ENCODE results near the gene SYAP1.
"Not testable (repeated sequence)": the region's sequence is repeated elsewhere in the genome, so short reads cannot be mapped to it uniquely, and the experiment has no call there.

The SYAP1 gene

GRCh38 chrX:16726347-16726988 is 7.1 kb downstream of the SYAP1 start:
- DNase-seq = not testable (repeated sequence)

DNA sequence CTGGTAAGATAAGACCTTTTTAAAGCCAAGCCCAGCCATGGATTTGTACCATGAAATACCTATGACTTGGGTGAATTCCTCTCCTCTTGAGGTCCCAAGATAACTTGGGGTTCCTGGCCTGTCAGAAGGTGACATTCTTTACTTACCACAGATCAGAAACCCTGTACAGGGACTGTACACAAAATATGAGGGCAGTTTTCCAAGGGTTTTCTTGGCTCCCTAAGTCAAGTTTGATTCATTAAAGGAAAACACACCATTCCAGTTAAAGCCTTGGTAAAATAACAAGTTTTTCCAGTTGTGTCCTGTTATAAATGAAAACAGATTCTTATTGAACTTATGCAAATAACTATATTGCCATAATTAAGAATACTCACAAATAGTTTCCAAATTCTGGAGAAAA is 8.2 kb downstream of the SYAP1 start:
- DNase-seq = no peak

GRCh38 chrX:16730450-16730849 is 11.0 kb downstream of the SYAP1 start:
- no peak for DNase-seq

DNA sequence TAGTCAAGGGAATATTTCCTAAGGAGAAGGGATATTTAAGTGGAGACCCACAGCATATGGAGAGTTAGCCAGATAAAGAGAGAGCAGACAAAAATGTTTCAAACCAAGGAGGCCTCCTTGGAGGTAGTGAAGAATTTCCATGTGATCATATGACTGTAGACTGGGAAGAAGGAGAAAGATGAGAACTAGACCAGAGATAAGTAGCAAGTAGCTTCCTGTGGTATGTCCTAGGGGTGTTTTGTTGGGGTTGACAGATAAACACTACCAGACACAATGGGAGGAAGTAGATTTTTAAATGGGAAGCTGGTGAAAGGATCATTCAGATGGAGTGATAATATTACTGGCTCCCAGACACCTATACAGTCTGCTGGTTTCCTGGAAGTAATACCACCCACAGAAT is 13.6 kb downstream of the SYAP1 start:
- no peak for DNase-seq

DNA sequence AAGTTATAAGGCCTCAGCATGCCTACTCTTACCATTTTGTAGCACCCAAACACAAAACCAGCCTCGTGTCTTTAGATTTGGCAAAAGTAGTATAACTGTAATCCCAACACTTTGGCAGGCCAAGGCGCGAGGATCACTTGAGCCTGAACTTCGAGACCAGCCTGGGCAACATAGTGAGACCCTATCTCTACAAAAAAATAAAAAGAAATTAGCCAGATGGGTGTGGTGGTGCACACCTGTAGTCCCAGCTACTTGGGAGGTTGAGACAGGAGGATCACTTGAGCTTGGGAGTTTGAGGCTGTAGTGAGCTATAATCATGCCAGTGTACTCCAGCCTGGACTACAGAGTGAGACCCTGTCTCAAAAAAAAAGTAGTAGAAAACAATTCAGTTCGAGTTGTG is 17.6 kb downstream of the SYAP1 start:
- no peak for DNase-seq

- no peak for DNase-seq
These were observed 20.2 kb downstream of the SYAP1 start for GRCh38 chrX:16739574-16739973.

DNA sequence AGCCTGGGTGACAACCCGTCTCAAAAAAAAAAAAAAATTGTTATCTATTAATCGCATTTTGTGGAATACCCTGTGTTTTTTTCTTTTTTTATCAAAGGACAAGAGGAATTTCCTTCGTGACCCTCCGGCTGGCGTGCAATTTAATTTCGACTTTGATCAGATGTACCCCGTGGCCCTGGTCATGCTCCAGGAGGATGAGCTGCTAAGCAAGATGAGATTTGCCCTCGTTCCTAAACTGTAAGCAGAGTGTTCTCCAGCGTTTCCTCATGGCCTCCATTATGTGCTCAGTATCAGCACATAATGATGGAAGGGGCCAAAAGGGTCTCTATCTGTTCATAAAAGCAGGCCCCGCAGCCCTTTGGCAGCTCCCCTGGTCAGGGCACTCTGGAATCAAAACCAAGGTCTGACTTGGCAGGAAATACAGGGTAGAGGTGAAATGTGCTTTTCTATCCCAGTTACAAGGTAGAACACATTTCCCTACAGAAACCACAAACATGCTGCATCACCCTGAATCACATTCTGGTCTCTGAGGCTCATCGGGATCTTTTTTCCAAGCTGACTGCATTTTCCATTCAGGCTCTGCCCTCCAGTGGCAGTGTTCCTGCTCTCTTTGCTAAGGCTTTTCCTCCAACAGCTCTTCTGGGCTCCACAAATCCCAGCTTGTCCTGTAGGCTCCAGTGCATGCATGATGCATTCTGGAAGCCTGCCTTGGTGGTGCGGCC is 24.4 kb downstream of the SYAP1 start:
- DNase-seq = no peak

- DNase-seq = no peak
These were observed 25.7 kb downstream of the SYAP1 start for GRCh38 chrX:16745102-16745501.

- DNase-seq = no peak
These were observed 26.2 kb downstream of the SYAP1 start for GRCh38 chrX:16745659-16746058.

DNA sequence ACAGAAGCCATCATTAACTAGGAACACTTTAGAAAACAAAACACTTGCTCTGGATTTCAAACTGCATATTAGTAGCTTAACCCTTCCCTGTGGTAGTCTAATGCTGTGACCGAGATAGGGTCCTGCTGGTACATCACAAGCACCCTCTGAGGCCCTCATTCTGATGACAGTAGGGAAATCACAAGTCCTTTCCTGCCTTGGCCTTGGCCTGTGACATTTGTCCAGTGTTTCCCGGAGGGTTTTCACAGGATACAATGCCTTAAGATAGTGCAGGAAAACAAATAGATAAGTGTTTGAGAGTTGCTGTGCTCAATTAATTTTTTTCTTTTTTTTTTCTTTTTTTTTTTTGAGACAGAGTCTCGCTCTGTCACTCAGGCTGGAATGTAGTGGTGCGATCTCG is 29.0 kb downstream of the SYAP1 start:
- no peak for DNase-seq

DNA sequence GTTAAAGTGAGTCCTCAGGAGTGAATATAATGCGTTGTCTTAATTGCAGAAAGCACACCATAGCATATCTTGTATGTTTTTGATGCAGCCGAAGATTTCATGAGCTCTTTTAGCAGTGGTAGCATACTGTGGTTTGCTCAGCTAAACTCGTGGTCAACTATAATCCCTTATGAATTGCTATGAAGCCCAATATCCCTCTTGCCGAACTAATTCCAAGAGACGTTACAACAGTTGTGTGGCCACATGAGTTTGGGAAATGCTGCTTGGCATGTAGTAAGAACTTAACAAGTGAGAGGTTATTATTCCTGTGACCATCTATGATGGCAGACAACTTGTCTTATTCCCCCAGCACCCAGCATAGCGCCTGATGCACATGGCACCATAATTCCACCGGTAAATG is 30.7 kb downstream of the SYAP1 start:
- no peak for DNase-seq

GRCh38 chrX:16754019-16754418 is 34.6 kb downstream of the SYAP1 start:
- DNase-seq = no peak

DNA sequence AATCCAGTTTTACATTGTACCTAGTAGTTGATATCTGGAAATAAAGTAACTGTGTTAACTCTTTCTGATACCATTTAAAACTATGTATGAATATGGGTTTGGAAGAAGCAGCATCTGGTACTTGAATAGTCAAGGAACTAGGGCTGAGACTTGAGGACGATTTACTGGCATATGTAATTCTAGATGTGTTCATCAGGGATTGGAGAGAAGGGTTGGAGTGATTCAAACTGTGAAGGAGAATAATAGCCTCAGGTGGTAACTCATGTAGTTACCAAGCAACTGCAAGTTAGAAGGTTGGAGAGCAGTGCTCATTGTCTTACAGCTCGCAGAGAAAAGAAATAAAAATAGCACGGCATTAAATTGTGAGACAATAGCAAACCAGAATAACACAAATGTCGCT is 37.3 kb downstream of the SYAP1 start:
- DNase-seq = no peak

- not testable (repeated sequence) for DNase-seq
These were observed 42.1 kb downstream of the SYAP1 start for GRCh38 chrX:16761500-16761899.

GRCh38 chrX:16762579-16762978 is 43.2 kb downstream of the SYAP1 start:
- no peak for DNase-seq

DNA sequence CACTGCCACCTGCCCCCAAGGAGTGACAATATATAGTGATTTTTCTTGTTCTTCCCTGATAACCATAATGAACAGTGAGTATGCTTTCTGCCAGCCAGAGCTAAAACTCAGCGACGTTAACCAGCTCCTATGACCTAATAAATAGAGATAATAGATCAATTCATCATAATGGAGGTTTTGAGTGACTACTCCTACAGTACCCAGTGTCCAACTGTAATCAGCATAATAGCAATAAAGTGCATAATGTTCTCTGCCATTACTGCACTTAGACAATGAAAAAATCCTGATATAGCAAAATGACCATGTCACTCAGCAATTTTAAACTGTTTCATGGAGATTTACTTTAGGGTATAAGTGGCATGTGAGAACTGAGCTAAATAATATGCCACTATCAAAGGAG is 46.2 kb downstream of the SYAP1 start:
- DNase-seq = no peak

- no peak for DNase-seq
These were observed 51.6 kb downstream of the SYAP1 start for GRCh38 chrX:16770970-16771482.

DNA sequence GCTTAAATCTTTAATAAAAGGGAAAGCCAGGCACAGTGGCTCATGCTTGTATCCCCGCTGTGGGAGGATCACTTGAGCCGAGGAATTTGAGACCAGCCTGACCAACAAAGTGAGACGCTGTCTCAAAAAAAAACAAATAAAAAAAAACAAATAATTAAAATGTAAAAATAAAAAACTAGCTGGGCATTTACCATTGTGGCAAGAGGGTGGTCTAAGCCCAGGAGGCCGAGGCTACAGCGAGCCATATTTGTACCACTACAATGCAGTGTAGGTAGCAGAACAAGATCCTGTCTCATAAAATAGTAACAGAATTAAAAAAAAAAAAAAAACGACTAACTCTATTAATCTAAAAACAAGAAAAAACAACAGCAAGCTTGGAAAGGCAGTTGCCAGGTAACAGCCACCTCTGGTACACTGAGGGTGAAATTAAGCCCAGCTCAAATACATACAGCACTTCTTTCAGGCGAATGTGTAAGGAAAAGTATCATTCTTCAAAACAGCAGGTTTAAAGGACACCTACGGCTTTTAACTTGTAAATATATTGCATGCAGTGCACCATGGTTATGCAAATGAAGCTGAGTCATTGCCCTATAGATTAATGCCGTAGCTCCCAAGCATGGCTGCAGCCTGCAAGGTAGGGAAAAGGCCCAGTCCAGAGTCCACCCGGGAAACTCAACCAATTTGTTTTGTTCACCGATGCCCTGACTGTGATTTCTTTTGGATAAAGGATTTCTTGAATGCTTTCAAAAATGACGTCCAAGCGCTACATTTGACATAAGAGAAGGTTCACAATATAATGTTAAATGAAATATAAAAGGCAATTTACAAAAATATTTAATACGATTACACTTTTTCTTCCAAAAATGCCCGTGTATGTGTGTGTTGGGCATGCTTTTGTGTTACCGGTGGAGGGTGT is 52.3 kb downstream of the SYAP1 start:
- no peak for DNase-seq

GRCh38 chrX:16772460-16772859 is 53.0 kb downstream of the SYAP1 start:
- DNase-seq = no peak

- no peak for DNase-seq
These were observed 55.3 kb downstream of the SYAP1 start for GRCh38 chrX:16774746-16775145.

DNA sequence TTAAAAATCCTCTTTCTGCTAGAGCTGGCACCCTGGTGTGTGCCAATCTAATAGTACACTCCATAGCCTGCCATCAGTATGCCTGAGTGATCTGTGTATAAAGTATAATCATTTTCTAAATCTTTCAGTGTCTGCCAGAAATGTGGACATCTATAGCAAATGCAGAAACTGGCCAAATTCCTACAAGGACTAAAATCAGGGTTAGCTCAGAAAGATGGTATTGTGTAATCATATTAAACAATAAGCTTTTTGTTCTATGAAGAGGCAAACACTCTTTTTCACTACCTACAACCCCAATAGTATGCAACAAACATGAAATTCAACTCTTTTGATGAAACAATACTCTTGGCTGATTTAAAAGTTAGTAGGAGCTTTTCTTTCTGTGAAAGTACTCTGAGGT is 59.1 kb downstream of the SYAP1 start:
- DNase-seq = no peak

- DNase-seq = no peak
These were observed 59.6 kb downstream of the SYAP1 start for GRCh38 chrX:16778993-16779392.

DNA sequence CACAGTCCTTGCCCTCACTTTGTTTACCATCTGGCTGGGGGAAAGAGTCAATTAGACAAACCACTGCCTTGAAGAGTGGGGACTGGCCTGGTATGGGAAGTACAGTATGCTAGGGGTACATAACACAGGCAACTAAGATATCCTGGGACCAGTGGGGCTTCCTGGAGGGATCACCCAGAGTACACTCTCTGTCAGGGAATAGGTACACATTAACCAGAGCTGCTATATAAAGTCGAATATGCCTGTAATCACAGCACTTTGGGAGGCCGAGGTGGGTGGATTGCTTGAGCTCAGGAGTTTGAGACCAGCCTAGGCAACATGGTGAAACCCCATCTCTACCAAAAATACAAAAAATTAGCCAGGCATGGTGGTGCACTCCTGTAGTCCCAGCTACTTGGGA is 60.4 kb downstream of the SYAP1 start:
- not testable (repeated sequence) for DNase-seq

DNA sequence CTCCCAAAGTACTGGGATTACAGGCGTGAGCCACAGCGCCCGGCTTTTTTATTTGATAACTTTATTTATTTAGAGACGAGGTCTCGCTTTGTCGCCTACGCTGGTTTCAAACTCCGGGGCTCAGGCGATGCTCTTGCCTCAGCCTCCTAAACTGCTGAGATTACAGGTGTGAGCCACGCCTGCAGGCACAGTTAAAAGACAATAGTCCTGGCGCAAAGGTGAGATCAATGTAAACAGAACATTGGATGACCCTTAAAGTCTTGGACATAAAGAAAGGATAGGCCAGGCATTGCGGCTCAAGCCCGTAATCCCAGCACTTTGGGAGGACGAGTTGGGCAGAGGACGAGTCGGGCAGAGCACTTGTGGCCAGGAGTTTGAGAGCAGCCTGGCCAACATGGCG is 64.0 kb downstream of the SYAP1 start:
- no peak for DNase-seq

Data from NCI-H1105 (cell line).